HEK293T (cell line): ENCODE data around the gene DSCAM.

Source experiments
- ARNT ChIP-seq: fragments of 450-650 bp; IDR thresholded peaks from 2 replicates; pipeline ENCODE4 v1.6.1; 2017; ENCODE audit warnings: mild to moderate bottlenecking
- BHLHE40 ChIP-seq: fragments of 450-650 bp; IDR thresholded peaks from 2 replicates; pipeline ENCODE4 v1.6.1; 2016; ENCODE audit warnings: mild to moderate bottlenecking, moderate library complexity, borderline replicate concordance
- CTBP1 ChIP-seq: fragments of 450-650 bp; IDR thresholded peaks from 2 replicates; pipeline ENCODE4 v1.6.1; 2016; ENCODE audit warnings: borderline replicate concordance
- FOXA1 ChIP-seq: fragments of 450-650 bp; IDR thresholded peaks from 2 replicates; pipeline ENCODE4 v1.6.1; 2016; ENCODE audit warnings: mild to moderate bottlenecking
- FOXK2 ChIP-seq: fragments of 450-650 bp; IDR thresholded peaks from 2 replicates; pipeline ENCODE4 v1.6.1; 2016; ENCODE audit warnings: mild to moderate bottlenecking
- FOXM1 ChIP-seq: fragments of 450-650 bp; IDR thresholded peaks from 2 replicates; pipeline ENCODE4 v1.6.1; 2017; ENCODE audit warnings: mild to moderate bottlenecking, borderline replicate concordance
- HDGF ChIP-seq: fragments of 450-650 bp; IDR thresholded peaks from 2 replicates; pipeline ENCODE4 v1.6.1; 2017; ENCODE audit warnings: antibody characterized with exemption, borderline replicate concordance
- L3MBTL2 ChIP-seq: fragments of 450-650 bp; conservative IDR thresholded peaks from 2 replicates; pipeline ENCODE4 v1.6.1; 2016; ENCODE audit warnings: mild to moderate bottlenecking
- SP1 ChIP-seq: fragments of 450-650 bp; IDR thresholded peaks from 2 replicates; pipeline ENCODE4 v1.6.1; 2017
- TARDBP ChIP-seq: fragments of 450-650 bp; IDR thresholded peaks from 2 replicates; pipeline ENCODE4 v1.6.1; 2016
- ZNF384 ChIP-seq: fragments of 450-650 bp; IDR thresholded peaks from 2 replicates; pipeline ENCODE4 v1.6.1; 2016

DNA sequence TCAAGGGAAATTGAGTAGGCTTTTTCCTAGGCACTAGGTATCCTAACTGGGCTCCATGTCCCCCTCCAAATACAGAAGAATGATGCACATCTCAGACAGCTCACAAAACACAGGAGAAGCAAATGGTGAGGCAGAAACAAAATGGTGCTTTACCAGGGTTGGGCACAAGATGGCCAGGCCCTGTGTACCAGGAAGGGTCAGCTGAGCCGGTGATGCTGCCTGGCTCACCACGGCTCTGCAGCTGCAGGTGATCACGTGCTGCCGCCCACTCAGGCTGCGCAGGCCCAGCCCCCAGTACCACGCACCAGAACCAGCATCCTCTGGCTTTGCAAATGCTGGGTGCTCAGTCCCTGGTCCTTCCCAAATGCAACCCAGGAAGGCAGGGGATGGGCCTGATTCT, 993 bp upstream of the DSCAM start:
- TF ChIP-seq FOXM1 (no peak), CTBP1 (no peak), BHLHE40 (no peak), ARNT (no peak), FOXK2 (no peak), SP1 (no peak), L3MBTL2 (no peak), ZNF384 (no peak), TARDBP (no peak), HDGF (no peak), FOXA1 (no peak)
